ENCODE data around the gene ETS2.

ETS2 gene

GRCh38 chr21:38813547-38813946 lies 7.8 kb downstream of the ETS2 start:
- H3K9ac ChIP-seq (ENCODE audit: low read length), result no peak overlapping the region
- no peak for TF ChIP-seq CTCF (IDR thresholded peaks at IDR 0.05; ENCODE audit: insufficient read depth, low read length, poor library complexity, severe bottlenecking)
- TF ChIP-seq EZH2phosphoT487 (conservative IDR thresholded peaks at IDR 0.05; ENCODE audit: low read length), result no peak
- no peak overlapping the region for H2AFZ ChIP-seq (ENCODE audit: low read depth, low read length, severe bottlenecking)
- no peaks in the 10 kb centered on the region for H3K9me3 ChIP-seq (ENCODE audit: insufficient read depth, low read length)
- H3K9me2 ChIP-seq (replicated peaks; ENCODE audit: insufficient read depth, low read length), result no peaks in the 10 kb centered on the region
- no peak overlapping the region for H3K27ac ChIP-seq (ENCODE audit: low read depth, low read length)
- no peak overlapping the region for H3K4me2 ChIP-seq (ENCODE audit: low read depth, low read length, poor library complexity, severe bottlenecking)
- H3K79me2 ChIP-seq (ENCODE audit: insufficient read depth, low read length), result peaks cover 9% of the 10 kb centered on the region; the same call in 1 of the 2 replicates
- peaks cover 7% of the 10 kb centered on the region; the same call in 1 of the 2 replicates for H3K36me3 ChIP-seq (ENCODE audit: low read length)
- no peaks in the 10 kb centered on the region for H3K27me3 ChIP-seq (ENCODE audit: low read length)
- H4K20me1 ChIP-seq (ENCODE audit: low read depth, low read length), result no peaks in the 10 kb centered on the region
- no peak overlapping the region for H3K4me3 ChIP-seq (ENCODE audit: insufficient read depth, low read length, poor library complexity, severe bottlenecking)
- H3F3A ChIP-seq (ENCODE audit: insufficient read depth), result no peaks in the 10 kb centered on the region

DNA sequence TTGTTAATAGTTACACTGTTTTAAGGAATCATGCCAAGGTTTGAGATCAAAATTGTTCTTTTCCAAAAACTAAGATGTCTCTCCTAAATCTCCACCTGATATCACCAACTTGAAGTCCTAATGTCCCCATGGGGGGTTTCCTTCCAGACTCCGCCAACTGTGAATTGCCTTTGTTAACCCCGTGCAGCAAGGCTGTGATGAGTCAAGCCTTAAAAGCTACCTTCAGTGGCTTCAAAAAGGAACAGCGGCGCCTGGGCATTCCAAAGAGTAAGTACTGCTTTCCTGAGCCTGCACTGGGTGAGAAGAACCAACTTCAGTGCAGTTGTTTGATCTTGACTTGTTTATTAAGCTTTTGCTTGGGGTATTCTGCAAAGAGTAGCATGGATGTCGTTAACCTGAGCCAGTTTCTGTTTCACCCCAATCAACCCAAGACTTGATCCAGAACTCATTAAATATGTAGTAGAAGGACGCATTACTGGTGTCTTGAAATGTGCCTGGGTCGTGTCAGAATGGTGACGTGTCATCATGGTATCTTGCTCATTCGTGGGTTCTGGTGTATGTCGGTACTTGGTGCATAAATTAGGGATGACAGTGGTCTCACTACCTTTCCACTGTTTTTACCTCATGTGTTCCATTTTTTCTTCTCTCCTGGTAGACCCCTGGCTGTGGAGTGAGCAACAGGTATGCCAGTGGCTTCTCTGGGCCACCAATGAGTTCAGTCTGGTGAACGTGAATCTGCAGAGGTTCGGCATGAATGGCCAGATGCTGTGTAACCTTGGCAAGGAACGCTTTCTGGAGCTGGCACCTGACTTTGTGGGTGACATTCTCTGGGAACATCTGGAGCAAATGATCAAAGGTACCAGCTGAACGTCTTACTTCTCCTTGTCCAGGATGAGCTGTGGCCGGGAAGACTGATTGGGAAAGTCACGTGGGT lies 8.7 kb downstream of the ETS2 start:
- Histone ChIP-seq H3K27ac (ENCODE audit: low read depth, low read length) (no peak overlapping the region), H3K9me3 (ENCODE audit: insufficient read depth, low read length) (no peaks in the 10 kb centered on the region), H2AFZ (ENCODE audit: low read depth, low read length, severe bottlenecking) (no peak overlapping the region), H3K4me2 (ENCODE audit: low read depth, low read length, poor library complexity, severe bottlenecking) (no peak overlapping the region), H4K20me1 (ENCODE audit: low read depth, low read length) (no peaks in the 10 kb centered on the region), H3K36me3 (ENCODE audit: low read length) (peaks cover 16% of the 10 kb centered on the region), H3K79me2 (ENCODE audit: insufficient read depth, low read length) (peaks cover 2% of the 10 kb centered on the region; the same call in 1 of the 2 replicates), H3K9me2 (replicated peaks; ENCODE audit: insufficient read depth, low read length) (no peaks in the 10 kb centered on the region), H3F3A (ENCODE audit: insufficient read depth) (no peaks in the 10 kb centered on the region), H3K9ac (ENCODE audit: low read length) (no peak overlapping the region), H3K27me3 (ENCODE audit: low read length) (no peaks in the 10 kb centered on the region), H3K4me3 (ENCODE audit: insufficient read depth, low read length, poor library complexity, severe bottlenecking) (no peak overlapping the region)
- TF ChIP-seq EZH2phosphoT487 (conservative IDR thresholded peaks at IDR 0.05; ENCODE audit: low read length) (no peak), CTCF (IDR thresholded peaks at IDR 0.05; ENCODE audit: insufficient read depth, low read length, poor library complexity, severe bottlenecking) (no peak)

GRCh38 chr21:38815060-38815405 lies 9.3 kb downstream of the ETS2 start:
- Histone ChIP-seq H2AFZ (ENCODE audit: low read depth, low read length, severe bottlenecking) (no peak overlapping the region), H3K36me3 (ENCODE audit: low read length) (peaks cover 18% of the 10 kb centered on the region), H4K20me1 (ENCODE audit: low read depth, low read length) (no peaks in the 10 kb centered on the region), H3K27me3 (ENCODE audit: low read length) (no peaks in the 10 kb centered on the region), H3K79me2 (ENCODE audit: insufficient read depth, low read length) (no peaks in the 10 kb centered on the region), H3K27ac (ENCODE audit: low read depth, low read length) (no peak overlapping the region), H3K4me2 (ENCODE audit: low read depth, low read length, poor library complexity, severe bottlenecking) (no peak overlapping the region), H3K9ac (ENCODE audit: low read length) (no peak overlapping the region), H3F3A (ENCODE audit: insufficient read depth) (no peaks in the 10 kb centered on the region), H3K9me3 (ENCODE audit: insufficient read depth, low read length) (no peaks in the 10 kb centered on the region), H3K4me3 (ENCODE audit: insufficient read depth, low read length, poor library complexity, severe bottlenecking) (no peak overlapping the region), H3K9me2 (replicated peaks; ENCODE audit: insufficient read depth, low read length) (no peaks in the 10 kb centered on the region)
- TF ChIP-seq CTCF (IDR thresholded peaks at IDR 0.05; ENCODE audit: insufficient read depth, low read length, poor library complexity, severe bottlenecking) (no peak), EZH2phosphoT487 (conservative IDR thresholded peaks at IDR 0.05; ENCODE audit: low read length) (no peak)
